ENCODE measurements around the gene CTNNA1. TPM values are rescaled to one million over a fixed set of nuclear protein-coding genes. Genes with fewer than 3 reads are reported as not detected.

Gene CTNNA1
- total RNA-seq, 3 donors from 2014 or later: 27.0 to 40.3 (median 32.2) TPM

DNA sequence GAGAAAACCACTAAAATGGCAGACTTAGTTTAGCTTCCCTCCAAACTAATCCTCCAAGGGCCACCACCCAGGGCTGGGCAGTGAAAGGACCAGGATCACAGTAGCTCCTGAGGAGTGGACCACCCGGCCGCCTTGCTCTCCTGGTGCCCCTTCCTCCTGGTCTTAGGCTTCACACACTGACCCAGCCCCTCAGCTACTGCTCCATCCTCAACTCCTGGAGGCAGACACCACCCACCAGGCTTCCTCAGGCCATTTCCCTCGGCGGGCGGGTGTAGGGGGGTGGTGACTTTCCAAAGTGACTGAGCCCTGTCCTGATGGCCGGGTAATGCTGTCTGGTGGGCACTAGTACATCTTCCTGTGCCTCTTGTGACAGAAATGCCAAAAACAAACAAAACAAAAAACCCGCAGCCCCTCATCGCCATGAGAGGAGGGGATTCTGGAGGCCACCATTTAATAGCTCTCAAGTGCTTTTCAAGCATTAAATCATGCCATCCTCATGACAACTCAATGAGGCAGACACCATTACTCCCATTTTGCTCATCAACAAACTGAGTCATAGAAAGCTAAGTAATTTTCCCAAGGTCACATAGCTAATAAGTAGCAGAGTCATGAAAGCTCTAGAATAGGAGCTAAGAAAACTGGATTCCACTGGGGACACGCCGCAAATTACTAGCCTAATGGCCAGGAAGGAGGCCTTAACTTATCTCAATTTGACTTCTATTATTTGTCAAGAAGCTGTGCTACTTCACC, 213.2 kb downstream of the CTNNA1 start:
- Mint-ChIP-seq H3K4me3 (no peak overlapping the region), H3K27me3 (ENCODE audit: low read depth) (no peaks in the 10 kb centered on the region), H3K36me3 (ENCODE audit: insufficient read depth) (no peaks in the 10 kb centered on the region), H3K4me1 (ENCODE audit: low read depth) (no peaks in the 10 kb centered on the region), H3K9me3 (no peaks in the 10 kb centered on the region)
- DNase-seq (no peak), ATAC-seq (no peak)

DNA sequence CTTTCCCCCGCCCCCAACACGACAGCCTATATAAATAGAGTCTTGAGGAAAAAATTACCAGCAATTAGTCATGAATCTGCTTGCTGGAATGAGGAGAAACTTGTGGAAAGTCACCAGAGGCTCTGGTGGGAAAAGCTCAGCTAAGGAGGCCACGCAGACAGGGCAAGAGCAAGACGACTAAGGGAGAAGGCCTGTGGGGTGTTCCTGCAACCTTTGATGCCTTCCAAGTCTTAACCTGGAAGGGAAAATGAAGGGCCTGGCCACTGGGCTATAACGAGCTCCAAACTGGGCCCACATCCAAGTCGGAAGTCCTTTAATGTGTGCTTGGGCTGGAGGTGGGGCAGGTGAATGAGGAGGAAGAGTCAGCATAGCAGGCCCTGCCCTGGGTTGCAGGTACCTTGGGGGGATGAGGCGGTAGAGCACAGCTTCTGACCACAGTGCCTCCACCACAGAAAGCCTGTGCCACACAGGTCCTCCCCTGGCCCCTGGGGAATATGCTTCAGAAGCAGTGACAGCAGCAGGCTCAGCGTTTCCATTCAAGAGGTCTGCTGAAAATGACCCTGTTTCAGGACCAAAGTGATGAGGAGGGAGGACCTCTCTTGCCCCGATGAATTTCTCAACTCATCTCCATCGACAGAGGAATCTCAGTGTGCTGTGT, 214.7 kb downstream of the CTNNA1 start:
- DNase-seq (no peak), ATAC-seq (no peak)
- Mint-ChIP-seq H3K27me3 (ENCODE audit: low read depth) (no peaks in the 10 kb centered on the region), H3K36me3 (ENCODE audit: insufficient read depth) (no peaks in the 10 kb centered on the region), H3K4me3 (no peak overlapping the region), H3K9me3 (no peaks in the 10 kb centered on the region), H3K4me1 (ENCODE audit: low read depth) (no peaks in the 10 kb centered on the region)

DNA sequence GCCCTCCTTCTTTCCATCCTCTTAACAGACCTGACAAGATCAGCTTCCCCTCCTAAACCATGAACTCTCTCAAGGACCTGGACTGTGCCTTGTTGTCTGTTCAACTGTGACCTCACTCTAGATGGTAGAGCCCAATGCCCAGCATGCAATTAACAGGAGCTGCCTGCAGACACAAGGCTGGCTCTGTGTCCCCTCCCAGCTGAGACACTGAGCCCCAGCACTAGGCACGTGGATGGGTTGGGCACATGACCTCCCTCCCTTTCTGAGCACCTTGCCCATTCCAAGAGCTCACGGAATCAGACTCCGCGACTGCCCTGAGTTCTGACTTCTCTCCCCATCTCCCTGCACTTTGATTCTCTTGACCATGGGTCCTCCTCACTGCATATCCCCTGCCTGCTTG, 215.4 kb downstream of the CTNNA1 start:
- no peak overlapping the region for H3K4me3 Mint-ChIP-seq
- ATAC-seq (no peak), DNase-seq (no peak)
- no peaks in the 10 kb centered on the region for H3K4me1 Mint-ChIP-seq (ENCODE audit: low read depth)
- H3K9me3 Mint-ChIP-seq: no peaks in the 10 kb centered on the region
- no peaks in the 10 kb centered on the region for H3K27me3 Mint-ChIP-seq (ENCODE audit: low read depth)
- no peaks in the 10 kb centered on the region for H3K36me3 Mint-ChIP-seq (ENCODE audit: insufficient read depth)

DNA sequence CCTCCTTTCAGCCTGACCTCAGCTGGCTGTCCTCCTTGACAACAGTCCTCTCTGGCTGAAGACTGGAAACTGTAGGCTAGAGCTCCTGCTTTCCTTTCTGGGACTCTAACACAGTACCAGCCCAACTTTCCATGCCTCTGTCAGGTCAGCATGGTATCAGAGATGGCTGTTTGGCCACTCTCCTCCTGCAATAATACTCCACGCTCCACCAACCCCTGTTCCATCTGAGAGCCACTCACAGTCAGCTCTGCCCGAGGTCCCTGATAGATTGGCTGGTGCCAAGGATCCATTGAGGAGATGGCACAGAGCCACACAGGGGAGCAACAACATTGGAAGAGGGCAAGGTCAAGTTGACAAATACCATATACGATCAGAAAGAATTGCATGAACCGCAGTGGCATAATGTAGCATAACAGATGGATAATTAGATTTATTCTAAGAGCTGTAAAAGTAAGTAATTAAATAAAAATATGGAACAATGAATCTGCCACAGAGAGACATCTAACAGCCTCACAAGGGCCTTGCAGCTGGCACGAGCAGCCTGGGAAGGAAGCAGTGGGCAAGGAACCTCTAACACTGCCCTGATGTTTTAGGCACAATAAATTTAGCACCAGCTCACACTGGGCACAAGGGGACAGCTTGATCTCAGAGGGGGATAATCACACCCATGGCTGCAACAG, 216.2 kb downstream of the CTNNA1 start:
- no peaks in the 10 kb centered on the region for H3K9me3 Mint-ChIP-seq
- no peaks in the 10 kb centered on the region for H3K4me1 Mint-ChIP-seq (ENCODE audit: low read depth)
- H3K27me3 Mint-ChIP-seq (ENCODE audit: low read depth): no peaks in the 10 kb centered on the region
- DNase-seq (no peak), ATAC-seq (no peak)
- H3K36me3 Mint-ChIP-seq (ENCODE audit: insufficient read depth): no peaks in the 10 kb centered on the region
- H3K4me3 Mint-ChIP-seq: no peak overlapping the region

DNA sequence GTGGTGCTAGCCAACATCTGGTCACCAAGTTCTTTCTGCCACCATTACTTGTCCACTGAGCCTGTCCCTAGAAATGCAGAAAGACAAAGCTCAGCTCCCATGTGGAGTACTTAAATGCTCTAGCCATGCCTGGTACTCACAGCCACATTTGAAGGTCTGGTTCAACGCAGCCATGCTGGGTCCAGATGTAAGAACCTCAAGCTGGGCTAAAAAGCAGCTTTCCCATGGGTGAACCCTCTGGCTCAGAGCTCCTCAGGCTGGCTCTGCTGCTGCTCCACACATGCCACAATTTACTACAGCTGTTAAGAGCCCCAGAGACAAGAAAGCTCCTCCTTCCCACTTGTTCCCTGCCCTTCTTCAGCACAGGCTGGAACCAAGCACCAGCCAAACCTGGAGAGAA, 219.0 kb downstream of the CTNNA1 start:
- Mint-ChIP-seq H3K4me1 (ENCODE audit: low read depth) (no peaks in the 10 kb centered on the region), H3K4me3 (no peak overlapping the region), H3K36me3 (ENCODE audit: insufficient read depth) (no peaks in the 10 kb centered on the region), H3K9me3 (no peaks in the 10 kb centered on the region), H3K27me3 (ENCODE audit: low read depth) (no peaks in the 10 kb centered on the region)
- ATAC-seq (no peak), DNase-seq (no peak)

DNA sequence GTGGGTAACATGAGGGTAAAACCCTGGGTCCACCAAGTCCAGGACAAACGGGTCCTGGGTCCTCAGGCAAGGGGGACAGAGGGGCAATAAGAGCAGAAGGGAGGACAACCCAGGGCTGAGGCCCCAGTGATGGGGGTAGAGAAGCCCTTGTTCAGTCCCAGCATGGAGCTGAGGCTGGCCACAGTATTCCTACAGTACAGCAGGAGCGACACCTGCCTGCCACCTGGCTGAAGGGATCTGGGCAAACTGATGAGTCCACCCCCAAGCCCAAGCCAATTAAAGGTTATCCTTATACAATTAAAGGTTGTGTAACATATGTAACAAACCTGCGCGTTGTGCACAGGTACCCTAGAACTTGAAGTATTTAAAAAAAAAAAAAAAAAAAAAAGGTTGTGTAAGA, 219.6 kb downstream of the CTNNA1 start:
- no peak for DNase-seq
- H3K9me3 Mint-ChIP-seq: no peaks in the 10 kb centered on the region
- ATAC-seq: no peak
- H3K36me3 Mint-ChIP-seq (ENCODE audit: insufficient read depth): no peaks in the 10 kb centered on the region
- H3K4me1 Mint-ChIP-seq (ENCODE audit: low read depth): no peaks in the 10 kb centered on the region
- no peak overlapping the region for H3K4me3 Mint-ChIP-seq
- H3K27me3 Mint-ChIP-seq (ENCODE audit: low read depth): no peaks in the 10 kb centered on the region

DNA sequence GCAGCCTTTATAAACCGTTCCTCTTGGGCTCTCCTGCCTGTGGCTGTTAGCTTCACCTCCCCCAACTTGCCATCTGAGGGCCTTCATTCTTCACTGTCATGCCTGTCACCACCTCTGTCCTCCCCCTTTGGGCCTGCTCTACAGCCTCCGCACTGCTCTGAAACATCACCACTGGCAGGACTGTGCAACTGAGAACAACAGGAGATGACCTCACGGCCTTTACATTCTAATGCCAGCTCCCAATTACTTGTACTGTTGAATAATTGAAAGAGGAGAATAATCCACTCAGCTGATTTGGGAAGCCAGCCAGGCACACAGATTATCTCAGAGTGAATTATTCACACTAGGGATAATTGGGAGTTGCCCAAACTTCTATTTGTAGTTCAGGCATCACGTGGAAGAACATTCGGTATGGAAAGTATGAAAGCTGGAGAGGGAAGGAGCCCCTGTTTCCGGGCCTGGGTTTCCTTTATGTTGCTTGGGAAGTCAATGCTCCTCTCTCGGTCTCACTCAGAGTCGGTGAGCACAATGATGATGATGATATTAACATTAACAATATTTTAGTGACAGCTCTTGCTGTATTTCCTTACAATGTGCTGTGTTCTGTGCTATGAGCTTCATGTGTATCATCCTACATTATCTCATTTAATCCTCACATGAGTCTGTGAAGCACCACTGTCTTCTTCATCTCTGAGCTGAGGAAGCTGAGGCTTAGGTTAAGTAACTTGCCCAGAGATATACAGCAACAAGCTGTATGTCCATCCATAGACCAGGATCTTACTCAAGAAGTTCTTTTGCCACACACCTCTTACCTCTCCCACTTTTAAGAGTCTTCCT, 221.2 kb downstream of the CTNNA1 start:
- ATAC-seq: no peak
- H3K4me3 Mint-ChIP-seq: no peak overlapping the region

DNA sequence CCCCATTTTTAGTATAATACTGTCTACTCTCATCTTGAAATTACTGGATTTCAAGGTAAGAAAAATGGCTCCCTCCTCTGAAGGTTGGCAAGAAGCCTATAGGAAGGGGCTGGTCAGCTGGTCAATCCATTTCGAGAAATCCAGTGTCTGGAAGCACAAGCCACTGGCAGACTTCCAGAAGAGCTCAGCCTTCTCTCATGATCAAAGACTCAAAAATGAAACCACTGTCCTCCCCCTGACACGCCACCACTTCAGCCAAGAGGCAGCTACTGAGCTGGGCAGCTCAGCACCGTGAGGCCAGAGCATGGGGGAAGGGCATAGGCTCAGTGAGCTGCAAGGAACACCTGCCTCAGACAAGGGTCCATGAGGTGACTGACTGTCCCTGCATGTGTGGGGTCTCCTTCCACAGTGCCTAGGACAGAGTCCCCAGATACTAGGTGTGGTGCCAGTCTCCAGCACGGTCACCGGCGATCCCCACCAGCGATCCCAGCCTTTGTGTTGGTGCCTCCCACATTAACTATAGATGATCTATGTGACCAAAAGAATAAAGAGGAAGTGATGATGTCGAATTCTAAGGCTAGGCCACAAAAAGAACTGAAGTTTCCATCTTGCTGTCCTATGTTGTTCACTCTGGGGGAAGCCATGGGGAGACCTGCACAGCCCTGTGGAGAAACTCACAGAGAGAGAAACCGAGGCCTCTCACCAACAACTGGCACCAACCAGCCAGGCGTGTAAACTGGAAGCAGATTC, 222.0 kb downstream of the CTNNA1 start:
- Mint-ChIP-seq H3K36me3 (ENCODE audit: insufficient read depth) (peaks cover 2% of the 10 kb centered on the region), H3K27me3 (ENCODE audit: low read depth) (no peaks in the 10 kb centered on the region), H3K4me1 (ENCODE audit: low read depth) (peaks cover 8% of the 10 kb centered on the region), H3K4me3 (no peak overlapping the region), H3K9me3 (no peaks in the 10 kb centered on the region)
- DNase-seq (no peak), ATAC-seq (no peak)

More for the DNA sequence above, 221.2 kb downstream of the CTNNA1 start:
- Mint-ChIP-seq H3K36me3 (ENCODE audit: insufficient read depth) (peaks cover 2% of the 10 kb centered on the region), H3K9me3 (no peaks in the 10 kb centered on the region), H3K4me1 (ENCODE audit: low read depth) (no peaks in the 10 kb centered on the region), H3K27me3 (ENCODE audit: low read depth) (no peaks in the 10 kb centered on the region)
- no peak for DNase-seq

DNA sequence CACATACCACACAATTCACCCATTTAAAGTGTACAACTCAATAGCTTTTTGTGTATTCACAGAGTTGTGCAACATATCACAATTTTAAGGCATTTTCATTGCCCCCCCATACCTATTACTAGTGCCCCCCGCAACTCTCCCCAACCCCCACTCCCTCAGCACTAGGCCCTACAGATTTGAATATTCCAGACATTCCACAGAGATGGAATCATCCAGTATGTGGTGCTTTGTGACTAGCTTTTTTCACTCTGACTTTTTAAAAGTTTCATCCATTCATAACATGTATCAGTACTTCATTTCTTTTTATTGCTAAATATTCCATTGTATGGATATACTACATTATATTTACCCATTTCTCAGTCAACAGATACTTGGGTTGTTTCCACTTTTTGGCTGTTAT, 224.9 kb downstream of the CTNNA1 start:
- DNase-seq: no peak
- Mint-ChIP-seq H3K27me3 (ENCODE audit: low read depth) (no peaks in the 10 kb centered on the region), H3K36me3 (ENCODE audit: insufficient read depth) (peaks cover 2% of the 10 kb centered on the region), H3K4me1 (ENCODE audit: low read depth) (peaks cover 33% of the 10 kb centered on the region), H3K9me3 (no peaks in the 10 kb centered on the region), H3K4me3 (no peak overlapping the region)
- no peak for ATAC-seq

DNA sequence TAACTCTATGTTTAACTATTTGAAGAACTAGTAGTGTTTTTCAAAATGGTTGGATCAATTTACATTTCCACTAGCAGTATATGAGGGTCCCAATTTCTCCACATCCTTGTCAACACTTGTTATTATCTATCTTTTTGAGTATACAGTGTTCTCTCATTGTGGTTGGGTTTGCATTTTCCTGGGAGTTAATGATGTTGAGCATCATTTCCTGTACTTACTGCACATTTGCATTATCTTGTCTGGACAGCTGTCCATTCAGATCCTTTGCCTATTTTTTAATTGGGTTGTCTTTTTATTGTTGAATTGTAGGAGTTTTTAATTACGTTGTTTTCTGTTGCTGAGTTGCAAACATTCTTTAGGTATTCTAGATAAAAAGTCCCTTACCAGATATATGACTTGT, 225.4 kb downstream of the CTNNA1 start:
- Mint-ChIP-seq H3K9me3 (no peaks in the 10 kb centered on the region), H3K36me3 (ENCODE audit: insufficient read depth) (peaks cover 2% of the 10 kb centered on the region), H3K4me1 (ENCODE audit: low read depth) (peaks cover 34% of the 10 kb centered on the region), H3K27me3 (ENCODE audit: low read depth) (no peaks in the 10 kb centered on the region), H3K4me3 (no peak overlapping the region)
- no peak for ATAC-seq
- DNase-seq: no peak

DNA sequence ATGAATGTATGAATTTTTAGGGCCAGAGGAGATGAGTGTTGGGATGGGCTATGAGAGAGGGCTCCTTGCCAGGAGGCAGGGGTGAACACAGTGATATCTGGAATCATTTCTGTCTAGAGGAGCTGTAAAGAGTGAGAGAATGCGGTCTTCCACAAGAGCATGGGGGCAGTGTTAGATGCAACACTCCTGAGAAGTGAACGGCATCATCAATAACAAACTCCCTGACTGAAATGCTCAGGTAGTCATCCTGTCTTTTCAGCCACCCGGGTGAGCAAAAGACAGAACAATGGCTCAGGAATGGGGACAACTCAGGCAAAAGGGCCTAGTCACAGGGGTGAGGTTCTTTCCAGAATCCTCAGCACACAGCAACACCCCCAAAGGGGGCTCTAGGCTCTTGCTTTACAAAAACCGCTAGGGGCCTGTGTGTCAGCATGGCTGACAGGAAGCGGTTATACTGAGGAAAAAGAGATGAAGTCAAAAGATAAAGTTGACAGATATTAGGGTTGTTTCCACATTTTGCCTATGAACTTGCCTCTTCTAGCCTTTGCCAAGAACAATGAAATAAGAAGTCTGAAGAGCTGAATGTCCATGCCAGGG, 226.6 kb downstream of the CTNNA1 start:
- peak; percentile 64 to 72 for ATAC-seq
- peaks cover 2% of the 10 kb centered on the region for H3K36me3 Mint-ChIP-seq (ENCODE audit: insufficient read depth)
- peak overlapping the region; percentile 17 for H3K4me3 Mint-ChIP-seq
- peaks cover 35% of the 10 kb centered on the region for H3K4me1 Mint-ChIP-seq (ENCODE audit: low read depth)
- H3K9me3 Mint-ChIP-seq: no peaks in the 10 kb centered on the region
- no peaks in the 10 kb centered on the region for H3K27me3 Mint-ChIP-seq (ENCODE audit: low read depth)
- DNase-seq: no peak

DNA sequence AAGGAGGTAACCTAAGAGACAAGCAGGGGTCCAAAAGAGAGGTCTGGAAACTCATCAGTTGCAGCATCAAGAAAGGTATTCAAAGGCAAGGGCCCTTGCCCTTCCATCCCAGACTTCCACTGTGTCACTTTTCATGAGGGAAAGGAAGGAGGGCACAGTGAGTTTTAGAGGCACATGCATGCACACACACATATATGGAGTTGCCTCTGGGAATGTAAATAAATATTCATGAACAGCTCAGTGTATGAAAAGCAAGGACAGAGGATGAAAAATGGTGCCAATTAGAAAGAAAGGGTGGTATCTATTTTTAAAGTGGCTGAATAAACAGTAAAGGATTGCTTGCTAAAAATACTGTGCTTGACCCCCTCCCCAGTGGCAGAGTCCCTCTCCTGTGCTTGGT, 227.2 kb downstream of the CTNNA1 start:
- Mint-ChIP-seq H3K36me3 (ENCODE audit: insufficient read depth) (peaks cover 2% of the 10 kb centered on the region), H3K4me1 (ENCODE audit: low read depth) (peaks cover 37% of the 10 kb centered on the region), H3K4me3 (no peak overlapping the region), H3K27me3 (ENCODE audit: low read depth) (no peaks in the 10 kb centered on the region), H3K9me3 (no peaks in the 10 kb centered on the region)
- DNase-seq (no peak), ATAC-seq (no peak)

DNA sequence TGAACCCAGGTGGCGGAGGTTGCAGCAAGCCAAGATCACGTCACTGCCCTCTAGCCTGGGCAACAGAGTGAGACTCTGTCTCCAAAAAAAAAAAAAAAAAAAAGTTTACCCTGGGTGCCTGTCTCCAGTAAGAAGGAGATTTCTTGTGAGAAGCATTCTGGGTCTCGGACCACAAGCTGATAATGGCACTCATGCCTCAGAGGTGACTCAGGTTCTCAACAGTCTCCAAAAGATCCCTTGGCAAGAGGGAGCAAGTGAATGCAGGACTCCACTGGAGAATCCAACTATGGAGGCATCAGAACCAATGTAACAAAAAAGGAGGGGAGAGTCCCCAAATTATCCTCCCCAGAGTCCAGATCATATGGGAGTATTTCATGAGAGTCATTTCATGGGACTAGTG, 227.9 kb downstream of the CTNNA1 start:
- Mint-ChIP-seq H3K36me3 (ENCODE audit: insufficient read depth) (peaks cover 2% of the 10 kb centered on the region), H3K4me1 (ENCODE audit: low read depth) (peaks cover 37% of the 10 kb centered on the region), H3K27me3 (ENCODE audit: low read depth) (no peaks in the 10 kb centered on the region), H3K9me3 (no peaks in the 10 kb centered on the region), H3K4me3 (no peak overlapping the region)
- DNase-seq: no peak
- ATAC-seq: no peak

All from activated T-cell treated with anti-CD3 and anti-CD28 coated beads, Interleukin-2, amount 50 U/mL, for 4 hours (primary cell).